ENCODE measurements around the gene POU3F1.

The POU3F1 gene

DNA sequence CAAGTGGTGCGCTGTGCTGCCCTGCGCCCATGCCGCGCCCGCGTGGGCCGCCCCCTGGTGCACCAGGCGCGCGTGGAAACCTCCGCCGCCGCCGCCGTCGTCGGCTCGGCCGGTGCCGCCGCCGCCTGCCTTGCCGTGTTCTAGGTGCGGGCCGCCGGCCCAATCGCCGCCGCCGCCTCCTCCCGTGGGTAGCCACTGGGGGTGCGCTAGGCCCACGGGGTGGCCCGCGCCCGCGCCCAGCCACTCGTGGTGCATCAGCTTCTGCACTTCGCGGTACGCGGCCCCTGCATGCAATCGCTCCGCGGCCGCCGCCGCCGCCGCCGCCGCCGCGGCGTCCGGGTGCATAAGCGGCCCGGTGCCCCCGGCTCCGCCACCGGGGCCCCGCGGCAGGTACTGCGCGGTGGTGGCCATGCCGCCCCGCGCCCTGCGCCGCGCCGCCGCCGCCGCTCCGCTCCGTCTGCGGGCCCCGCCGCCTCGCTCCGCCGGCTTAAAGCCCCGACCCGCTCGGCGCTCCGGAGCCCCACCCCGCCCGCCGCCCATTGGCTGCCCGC, at the start of gene POU3F1:
Gene POU3F1 (minus strand): TSS at position 461 of the 551 bp plus-strand sequence. CDS start 50 bp downstream, at position 411.
- DNase-seq: no peak

- no peak for DNase-seq
Measured at GRCh38 chr1:38095454-38095931, 48.9 kb upstream of the POU3F1 start.

DNA sequence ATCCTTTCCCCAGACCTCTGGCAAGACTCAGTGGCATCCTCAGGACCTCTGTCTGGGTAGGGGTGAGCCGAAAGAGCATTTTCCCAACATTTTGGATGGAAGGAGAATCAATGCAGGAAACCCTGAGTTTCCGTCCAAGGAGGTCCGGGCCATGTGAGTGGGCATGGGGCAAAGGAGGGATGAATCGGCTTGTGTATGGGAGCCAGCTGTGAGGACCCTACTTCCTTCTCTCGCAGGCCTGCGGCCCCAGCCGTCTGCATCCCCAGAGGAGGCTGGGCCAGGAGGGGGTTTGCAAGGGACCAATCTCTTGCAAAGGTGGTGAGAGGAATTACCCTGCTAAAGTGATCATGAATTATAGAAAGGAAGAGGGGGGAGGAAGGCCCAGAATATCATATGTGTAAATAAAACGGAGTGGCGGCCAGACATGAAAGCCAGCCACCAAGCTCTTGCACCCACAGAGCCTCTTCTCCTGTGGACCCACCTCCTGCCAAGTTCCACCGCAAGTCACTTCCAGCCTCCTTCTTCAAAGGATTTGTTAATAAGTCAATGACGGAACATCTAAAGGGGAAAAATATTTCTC, 48.2 kb upstream of the POU3F1 start:
- no peak for DNase-seq

DNA sequence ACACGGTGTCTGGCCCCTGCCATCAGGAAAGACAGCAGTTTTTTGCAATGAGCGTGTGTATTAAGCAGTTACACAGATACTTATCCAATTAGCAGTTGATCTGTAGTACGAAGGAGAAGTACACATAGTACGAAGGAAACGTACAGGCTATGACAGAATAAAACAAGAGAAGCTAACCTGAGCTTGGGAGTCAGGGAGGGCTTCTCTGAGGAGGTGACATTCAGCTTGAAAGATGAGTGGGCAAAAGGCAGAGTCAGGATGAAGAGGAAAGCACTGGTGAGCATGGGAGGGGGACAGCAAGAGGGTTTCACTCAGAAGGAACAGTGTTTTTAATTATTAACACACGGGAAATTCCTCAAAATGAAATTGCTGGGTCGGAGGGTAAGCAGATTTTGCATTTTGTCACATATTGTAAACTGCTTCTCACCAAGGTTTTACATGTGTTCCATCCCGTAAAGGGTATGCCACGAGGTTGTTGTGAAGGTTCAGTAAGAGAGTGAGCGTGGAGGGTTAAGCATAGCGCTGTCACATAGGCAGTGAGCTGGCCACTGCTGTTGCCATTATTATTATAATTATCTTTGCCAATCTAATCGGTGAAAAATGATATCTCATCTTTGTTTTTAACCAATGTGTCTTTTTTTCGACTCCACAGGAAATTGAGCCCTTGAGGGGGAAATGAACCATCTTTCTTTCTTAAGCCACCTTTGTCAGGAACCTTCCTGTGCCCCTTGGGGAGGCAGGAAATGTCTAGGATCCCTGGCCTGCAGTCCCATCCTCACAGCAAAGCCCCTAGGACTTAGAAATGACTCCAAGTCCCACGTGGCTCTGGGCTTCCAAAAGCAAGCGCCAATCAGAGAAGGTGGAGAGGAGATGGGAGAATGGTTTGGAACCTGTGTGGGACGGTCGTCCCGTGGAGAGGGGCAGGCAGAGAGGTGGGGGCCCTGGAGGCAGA, 47.3 kb upstream of the POU3F1 start:
- no peak for DNase-seq

DNA sequence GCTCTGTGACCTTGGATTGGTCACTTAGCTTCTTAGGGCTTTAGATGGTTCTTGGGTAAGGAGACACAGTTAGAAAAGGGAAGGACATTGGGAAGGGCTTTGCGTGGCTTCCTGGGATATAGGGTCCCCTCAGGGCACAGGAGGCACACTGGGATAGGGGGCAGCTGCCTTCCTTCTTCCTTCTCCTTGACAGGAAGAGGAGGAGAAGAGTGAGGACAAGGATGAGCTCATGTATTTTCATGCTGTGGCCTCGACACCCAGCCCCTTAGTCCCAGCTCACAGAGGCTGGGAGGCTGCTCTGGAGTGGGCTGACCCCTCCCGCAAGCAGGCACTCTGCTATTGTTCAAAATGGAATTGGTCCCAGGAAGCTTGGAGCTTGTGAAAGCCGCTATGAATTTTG, 45.7 kb upstream of the POU3F1 start:
- no peak for DNase-seq

- DNase-seq: no peak
Measured at GRCh38 chr1:38090796-38091195, 44.2 kb upstream of the POU3F1 start.

DNA sequence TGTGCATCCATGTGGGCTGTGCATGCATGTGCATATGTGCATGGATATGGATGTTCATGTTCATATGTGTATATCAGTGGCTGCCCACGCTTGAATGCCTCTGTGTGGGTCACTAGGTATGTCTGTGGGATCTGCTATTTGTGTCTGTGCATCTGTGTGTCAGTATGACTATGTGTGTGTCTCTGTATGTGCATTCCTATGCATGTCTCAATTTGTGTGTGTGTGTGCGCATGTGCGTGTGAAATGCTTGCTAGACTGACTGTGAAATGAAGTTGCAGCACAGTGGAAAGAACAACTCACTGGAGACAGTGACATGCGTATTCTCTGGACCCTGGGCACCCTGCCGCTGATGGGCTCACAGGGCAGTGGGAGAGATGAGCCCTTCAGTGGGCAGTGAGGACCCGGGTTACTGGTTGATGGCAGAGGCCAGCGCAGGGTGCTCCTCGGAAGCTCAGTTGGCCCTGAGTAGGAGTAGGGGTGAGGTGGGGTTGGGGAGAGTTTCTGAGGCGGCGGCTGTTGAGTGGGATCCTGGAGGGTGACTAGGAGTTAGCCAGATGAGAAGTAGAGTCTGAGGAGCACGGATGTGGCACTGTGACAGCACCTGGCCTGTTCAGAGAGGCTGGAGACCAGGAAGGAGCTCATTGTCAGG, 43.2 kb upstream of the POU3F1 start:
- no peak for DNase-seq

- no peak for DNase-seq
Measured at GRCh38 chr1:38088791-38089190, 42.2 kb upstream of the POU3F1 start.

- DNase-seq: no peak
Measured at GRCh38 chr1:38088366-38088765, 41.8 kb upstream of the POU3F1 start.

DNA sequence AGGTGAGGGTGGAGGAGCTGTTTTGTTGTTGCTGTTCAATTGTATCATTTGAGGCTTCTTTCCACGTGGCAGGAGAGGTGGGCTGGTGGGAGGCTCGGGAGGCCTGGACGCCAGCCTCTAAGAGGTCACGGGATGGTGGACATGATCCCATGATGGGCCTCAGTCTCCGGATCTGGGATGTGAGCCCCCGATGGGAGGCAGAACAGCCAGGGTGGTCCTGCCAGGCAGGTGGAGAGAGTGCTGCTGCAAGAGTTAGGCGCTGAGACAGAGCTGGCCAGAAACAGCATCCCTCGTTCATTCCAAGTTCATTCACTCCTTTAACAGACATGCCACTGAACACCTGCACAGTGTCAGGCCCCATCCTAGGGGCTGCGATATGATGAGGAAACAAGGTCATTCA, 41.1 kb upstream of the POU3F1 start:
- DNase-seq: no peak

DNA sequence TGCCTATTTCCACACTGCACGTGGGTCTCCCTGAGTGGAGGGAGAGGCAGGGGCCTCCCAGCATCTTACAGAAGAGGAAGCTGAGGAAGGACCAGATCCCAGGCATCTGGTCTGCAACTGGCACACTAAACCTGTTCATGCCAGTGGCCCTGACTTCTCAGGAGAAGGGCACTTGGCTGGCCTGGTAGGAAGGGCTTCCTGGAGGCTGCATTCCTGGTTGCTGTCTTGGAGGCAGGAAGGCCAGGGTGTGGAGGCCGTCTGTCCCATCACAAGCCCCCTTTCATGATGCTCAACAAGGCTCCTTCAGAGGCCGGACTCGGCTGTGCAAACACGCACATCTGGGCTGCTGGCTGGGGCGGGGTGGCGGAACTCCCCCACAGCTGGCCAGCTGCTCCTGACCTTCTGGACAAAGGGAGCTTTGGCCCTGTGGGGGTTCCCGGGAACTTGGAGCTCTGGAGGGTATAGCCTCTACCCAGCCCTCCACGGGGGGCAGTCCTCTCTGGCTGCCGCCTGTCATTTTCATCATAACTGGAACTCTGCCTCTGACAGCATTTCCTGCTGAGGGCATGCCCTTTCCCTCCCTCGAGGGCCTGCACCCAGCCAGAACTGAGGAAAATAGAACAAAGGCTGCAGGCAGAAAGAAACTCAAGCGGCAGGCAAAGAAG, 39.2 kb upstream of the POU3F1 start:
- no peak for DNase-seq

GRCh38 chr1:38084700-38085099, 38.1 kb upstream of the POU3F1 start:
- no peak for DNase-seq

- no peak for DNase-seq
Measured at GRCh38 chr1:38084113-38084512, 37.5 kb upstream of the POU3F1 start.

GRCh38 chr1:38083541-38083940, 36.9 kb upstream of the POU3F1 start:
- DNase-seq: no peak

DNA sequence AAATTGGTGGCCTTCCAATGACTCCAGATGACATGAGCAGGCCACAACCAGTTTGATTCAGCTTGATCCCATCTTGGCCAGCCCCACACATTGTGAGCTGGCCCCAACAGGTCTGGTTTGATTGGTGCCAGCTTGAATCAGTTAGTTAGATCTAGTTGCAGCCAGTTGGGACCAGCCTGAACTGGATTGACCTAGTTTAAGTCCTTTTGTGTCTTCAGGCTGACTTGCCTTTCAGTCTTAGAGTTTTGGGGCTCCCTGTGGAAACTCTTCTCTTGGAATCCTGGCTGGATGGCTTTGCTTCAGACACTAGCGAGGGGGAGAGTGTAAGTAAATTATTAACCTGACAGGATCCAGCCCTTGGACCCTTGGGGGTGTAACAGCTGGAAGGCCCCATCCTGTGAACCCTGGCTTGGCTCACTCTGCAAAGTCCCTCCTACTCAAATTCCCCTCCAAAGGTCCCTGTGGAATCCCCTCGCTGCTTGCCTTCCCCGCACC, 36.2 kb upstream of the POU3F1 start:
- DNase-seq: no peak

DNA sequence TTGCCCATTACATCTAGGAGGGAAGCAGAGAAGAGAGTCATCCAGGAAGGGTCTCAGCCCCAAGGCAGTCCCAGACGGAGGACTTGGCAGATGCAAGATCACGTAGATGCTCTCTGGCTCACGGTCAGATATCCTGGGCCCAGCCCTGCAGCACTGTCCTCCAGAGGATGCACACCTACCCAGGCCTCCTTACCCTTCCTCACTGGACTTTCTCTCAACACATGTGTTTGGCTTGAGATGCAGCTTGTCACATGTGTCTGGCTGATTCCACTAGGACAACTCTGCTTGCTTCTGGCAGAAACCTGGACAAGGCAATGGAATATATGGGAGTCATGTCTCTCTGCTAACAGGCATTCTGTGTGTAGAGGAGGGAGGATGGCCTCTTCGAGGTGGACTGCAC, 32.4 kb upstream of the POU3F1 start:
- no peak for DNase-seq

GRCh38 chr1:38077523-38078147, 31.0 kb upstream of the POU3F1 start:
- DNase-seq: no peak

DNA sequence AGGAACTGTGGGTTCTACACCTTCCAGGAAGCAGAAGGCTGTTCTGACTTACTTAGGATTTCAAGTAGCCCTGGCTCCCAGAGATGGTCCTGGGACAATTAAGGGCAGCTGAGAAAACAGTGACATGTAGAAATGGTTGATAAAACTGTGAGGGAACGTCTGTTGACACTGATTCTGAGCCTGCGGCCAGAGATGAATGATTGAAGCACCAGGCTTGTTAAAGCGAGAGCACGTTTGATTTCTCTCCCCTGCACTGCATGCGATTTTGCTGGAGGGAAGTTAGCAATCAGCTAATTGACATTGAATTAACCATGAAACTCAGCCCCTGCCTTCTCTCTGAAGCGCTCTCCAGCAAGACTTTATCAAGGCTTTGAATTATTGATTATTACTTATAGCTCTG, 29.9 kb upstream of the POU3F1 start:
- no peak for DNase-seq

DNA sequence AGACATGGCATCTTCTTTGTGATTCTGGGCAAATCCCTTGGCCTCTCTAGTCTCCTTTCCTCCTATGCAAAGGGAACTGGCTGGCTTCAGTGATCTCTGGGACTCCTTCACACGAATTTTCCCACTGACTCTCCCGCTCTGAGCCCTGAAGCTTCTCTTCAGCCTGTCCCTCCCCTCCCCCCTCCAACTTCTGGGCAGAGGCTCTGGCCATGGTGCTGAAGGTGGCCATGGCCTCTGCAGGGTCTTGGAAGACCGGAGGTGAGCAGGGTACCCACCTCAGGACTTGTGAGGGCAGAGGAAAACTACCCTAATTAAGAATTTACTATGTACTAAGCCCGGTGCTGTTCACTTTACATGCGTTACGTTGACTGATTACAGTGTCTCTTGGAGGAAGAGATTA, 29.4 kb upstream of the POU3F1 start:
- DNase-seq: no peak

- no peak for DNase-seq
Measured at GRCh38 chr1:38075191-38075590, 28.6 kb upstream of the POU3F1 start.

DNA sequence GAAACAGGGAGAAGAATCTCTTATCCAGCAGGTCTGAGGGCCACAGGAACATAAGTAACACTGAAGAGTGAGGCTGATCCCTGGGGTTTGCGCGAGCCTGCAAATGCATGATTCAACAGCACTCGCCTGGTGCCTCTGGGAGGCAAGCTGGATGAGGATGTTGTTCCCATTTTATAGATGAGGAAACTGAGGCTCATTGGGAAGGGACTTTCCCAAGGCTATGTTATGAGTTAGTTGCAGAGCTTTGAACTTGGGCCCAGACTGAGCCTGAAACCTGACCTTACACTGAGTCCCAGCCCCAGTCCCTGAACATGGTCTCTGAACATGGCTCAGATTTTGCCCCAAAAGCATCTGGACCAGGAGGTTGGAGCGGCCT, 27.7 kb upstream of the POU3F1 start:
- DNase-seq: no peak

Data from stimulated activated CD4-positive, alpha-beta T cell treated with anti-CD3 and anti-CD28 coated beads, Interleukin-4, amount 100 ng/mL, for 4 hours (primary cell).